Naive thymus-derived CD8-positive, alpha-beta T cell (primary cell): ENCODE results near the gene SPRYD3. TPM values are rescaled to one million over a fixed set of nuclear protein-coding genes. Genes with fewer than 3 reads are reported as not detected.

Experiments used
- ATAC-seq, 2 donors: fragments of 150-1000 bp; cut with Tn5 transposase in 1 of 2; sonication (Bioruptor Pico), chemical (Tn5 transposase) in 1 of 2; 1 replicate in 1 of 2; 2 replicates in 1 of 2; pipeline ENCODE4 v1.10.0; 2021; ENCODE audit warnings: mild to moderate bottlenecking in 2 of 2, moderate library complexity in 2 of 2
- POLR2A ChIA-PET: fragments of 350-600 bp; sonication (Branson Sonifier 250); formaldehyde crosslinking; loops from one replicate; lab custom pipeline; 2021; ENCODE audit warnings: antibody characterized with exemption; lab: Charles Lee
- DNase-seq, 10 donors: peaks; one replicate each; pipeline versions ENCODE4 v3.0.0 to v3.0.0-alpha.2; 2020 to 2022
- H3K27ac Mint-ChIP-seq, 10 donors: one replicate each; pipeline ENCODE4 v1.8.0; 2020 to 2022; ENCODE audit warnings: mild to moderate bottlenecking in 10 of 10, mixed read lengths in 10 of 10, moderate library complexity in 4 of 10, inconsistent platforms in 1 of 10
- H3K27me3 Mint-ChIP-seq, 5 donors: one replicate each; pipeline ENCODE4 v1.8.0; 2021 to 2022; ENCODE audit warnings: mixed read lengths in 5 of 5
- H3K36me3 Mint-ChIP-seq, 3 donors: one replicate each; pipeline ENCODE4 v1.8.0; 2020 to 2022; ENCODE audit warnings: mixed read lengths in 3 of 3, mild to moderate bottlenecking in 2 of 3, inconsistent platforms in 1 of 3
- H3K4me1 Mint-ChIP-seq, 4 donors: one replicate each; pipeline ENCODE4 v1.8.0; 2021 to 2022; ENCODE audit warnings: mixed read lengths in 4 of 4
- H3K4me3 Mint-ChIP-seq, 10 donors: one replicate each; pipeline ENCODE4 v1.8.0; 2020 to 2022; ENCODE audit warnings: mild to moderate bottlenecking in 10 of 10, mixed read lengths in 10 of 10, moderate library complexity in 6 of 10, inconsistent platforms in 1 of 10
- H3K9me3 Mint-ChIP-seq, 9 donors: one replicate each; pipeline ENCODE4 v1.8.0; 2020 to 2022; ENCODE audit warnings: mixed read lengths in 9 of 9, mild to moderate bottlenecking in 3 of 9, inconsistent platforms in 1 of 9, moderate library complexity in 1 of 9
- polyA plus RNA-seq, 3 donors: library from polyadenylated mRNA; unstranded; fragments of 300-500 nt; fragmentation: Illumina TruSeq; gene quantifications; one replicate each; pipeline ENCODE4 v1.2.3, GENCODE V29; 2021
- total RNA-seq, 8 experiments: library from RNA in 2 of 8; stranded (reverse) in 2 of 8; gene quantifications; one replicate each; pipeline ENCODE4 v1.2.3 and lab custom pipeline; 2021 to 2026

The SPRYD3 gene
- total RNA-seq, result 10 to 100 TPM; 47.8 to 50.0 TPM
- 10 to 100 TPM; 49.4 to 53.2 (median 51.7) TPM for polyA plus RNA-seq
- total RNA-seq (lab: John Stamatoyannopoulos, UW), result 33.0 to 57.1 (median 52.7) reads per million in 6 experiments

GRCh38 chr12:53079226-53080117 lies at the start of gene SPRYD3:
Gene SPRYD3 (minus strand): TSS chr12:53079390. CDS start chr12:53079333, 57 bp downstream.
- POLR2A ChIA-PET, result interaction anchor here (0.5 to 4.4 kb wide), 22 partner anchors 11 to 546 kb away, joined by 3 to 58 read pairs (median 6); partner anchors contain the start of genes ATF7, CSAD, EIF4B and IGFBP6
- peaks cover 20 to 59% (median 47%) of the 10 kb centered on the region in 4 donors for H3K4me1 Mint-ChIP-seq

GRCh38 chr12:53127169-53127568 lies 48.0 kb upstream of the SPRYD3 start:
- POLR2A ChIA-PET, result no interaction called here

More at GRCh38 chr12:53079226-53080117, at the start of gene SPRYD3:
- Mint-ChIP-seq H3K4me3 (peak within 1 kb of the TSS; percentile 85 to 99 (median 94)), H3K36me3 (peaks cover 0 to 30% (median under 1%) of the 10 kb centered on the region in 3 donors), H3K27ac (peak within 1 kb of the TSS; percentile 91 to 98 (median 97)), H3K27me3 (no peaks in the 10 kb centered on the region), H3K9me3 (no peaks in the 10 kb centered on the region)
- DNase-seq (peak; percentile 91 to 99 (median 97)), ATAC-seq (peak; percentile 95 to 96)

GRCh38 chr12:53124352-53124723 lies 45.1 kb upstream of the SPRYD3 start:
- Mint-ChIP-seq H3K27me3 (peaks cover 0 to 1% (median 0%) of the 10 kb centered on the region in 5 donors), H3K4me3 (no peak overlapping the region), H3K36me3 (peaks cover 0 to 22% (median 8%) of the 10 kb centered on the region in 3 donors), H3K4me1 (peaks cover 0 to 4% (median 3%) of the 10 kb centered on the region in 4 donors), H3K27ac (peak overlapping the region in 2 of 10 donors; percentile 48 to 62), H3K9me3 (no peaks in the 10 kb centered on the region)
- POLR2A ChIA-PET, result no interaction called here
- no peak for ATAC-seq
- DNase-seq, result no peak

More at GRCh38 chr12:53127169-53127568, 48.0 kb upstream of the SPRYD3 start:
- ATAC-seq, result no peak
- peaks cover 0 to 16% (median 8%) of the 10 kb centered on the region in 3 donors for H3K36me3 Mint-ChIP-seq
- DNase-seq, result no peak
- H3K27ac Mint-ChIP-seq, result peak overlapping the region in 1 of 10 donors; percentile 2
- H3K4me3 Mint-ChIP-seq, result no peak overlapping the region
- H3K27me3 Mint-ChIP-seq, result peaks cover 0 to 3% (median 1%) of the 10 kb centered on the region in 5 donors
- H3K4me1 Mint-ChIP-seq, result peaks cover 0 to 8% (median 3%) of the 10 kb centered on the region in 4 donors
- H3K9me3 Mint-ChIP-seq, result no peaks in the 10 kb centered on the region

- H3K27ac Mint-ChIP-seq, result no peak overlapping the region
- peaks cover 0 to 3% (median under 1%) of the 10 kb centered on the region in 4 donors for H3K4me1 Mint-ChIP-seq
- peaks cover 0 to 1% (median 0%) of the 10 kb centered on the region in 5 donors for H3K27me3 Mint-ChIP-seq
- H3K36me3 Mint-ChIP-seq, result peaks cover 0 to 22% (median 8%) of the 10 kb centered on the region in 3 donors
- DNase-seq (no peak), ATAC-seq (no peak)
- no peaks in the 10 kb centered on the region for H3K9me3 Mint-ChIP-seq
- POLR2A ChIA-PET, result interaction anchor here (1.0 kb wide), 1 partner anchor 44 kb away, joined by 5 read pairs; the partner anchor contains the start of gene SPRYD3
- no peak overlapping the region for H3K4me3 Mint-ChIP-seq
These were observed 44.6 kb upstream of the SPRYD3 start for GRCh38 chr12:53123578-53124351.

GRCh38 chr12:53122961-53123468 lies 43.8 kb upstream of the SPRYD3 start:
- DNase-seq (no peak), ATAC-seq (no peak)
- Mint-ChIP-seq H3K36me3 (peaks cover 0 to 23% (median 8%) of the 10 kb centered on the region in 3 donors), H3K27ac (peak overlapping the region in 1 of 10 donors; percentile 39), H3K4me3 (no peak overlapping the region), H3K27me3 (peaks cover 0 to 1% (median 0%) of the 10 kb centered on the region in 5 donors), H3K9me3 (no peaks in the 10 kb centered on the region), H3K4me1 (peaks cover 0 to 3% (median under 1%) of the 10 kb centered on the region in 4 donors)
- POLR2A ChIA-PET, result interaction anchor here (1.0 kb wide), 1 partner anchor 44 kb away, joined by 5 read pairs; the partner anchor contains the start of gene SPRYD3

- no peaks in the 10 kb centered on the region for H3K27me3 Mint-ChIP-seq
- H3K9me3 Mint-ChIP-seq, result no peaks in the 10 kb centered on the region
- ATAC-seq (no peak), DNase-seq (no peak)
- H3K4me1 Mint-ChIP-seq, result peaks cover 0 to 2% (median 0%) of the 10 kb centered on the region in 4 donors
- H3K36me3 Mint-ChIP-seq, result peaks cover 0 to 23% (median 8%) of the 10 kb centered on the region in 3 donors
- no peak overlapping the region for H3K4me3 Mint-ChIP-seq
- POLR2A ChIA-PET, result interaction anchor here (0.7 kb wide), 2 partner anchors 85 to 170 kb away, joined by 4 to 5 read pairs; no protein-coding TSS in a partner anchor
- peak overlapping the region in 1 of 10 donors; percentile 54 for H3K27ac Mint-ChIP-seq
These were observed 41.7 kb upstream of the SPRYD3 start for GRCh38 chr12:53120685-53121525.

GRCh38 chr12:53118751-53119300 lies 39.6 kb upstream of the SPRYD3 start:
- ATAC-seq (no peak), DNase-seq (no peak)
- H3K4me3 Mint-ChIP-seq, result no peak overlapping the region
- peaks cover 0 to 14% (median 0%) of the 10 kb centered on the region in 3 donors for H3K36me3 Mint-ChIP-seq
- no peaks in the 10 kb centered on the region for H3K9me3 Mint-ChIP-seq
- POLR2A ChIA-PET, result no interaction called here
- H3K27ac Mint-ChIP-seq, result no peak overlapping the region
- H3K27me3 Mint-ChIP-seq, result no peaks in the 10 kb centered on the region
- H3K4me1 Mint-ChIP-seq, result peaks cover 0 to 2% (median 0%) of the 10 kb centered on the region in 4 donors

- ATAC-seq, result no peak
- no peak for DNase-seq
- peaks cover 0 to 9% (median 0%) of the 10 kb centered on the region in 3 donors for H3K36me3 Mint-ChIP-seq
- H3K27ac Mint-ChIP-seq, result no peak overlapping the region
- no peaks in the 10 kb centered on the region for H3K9me3 Mint-ChIP-seq
- peaks cover 0 to 2% (median 0%) of the 10 kb centered on the region in 4 donors for H3K4me1 Mint-ChIP-seq
- no peaks in the 10 kb centered on the region for H3K27me3 Mint-ChIP-seq
- POLR2A ChIA-PET, result interaction anchor here (0.5 to 1.4 kb wide), 2 partner anchors 65 to 382 kb away, joined by 3 read pairs; partner anchors contain the start of genes CSAD and ZNF740
- H3K4me3 Mint-ChIP-seq, result no peak overlapping the region
These were observed 36.9 kb upstream of the SPRYD3 start for GRCh38 chr12:53115891-53116648.

GRCh38 chr12:53115112-53115890 lies 36.1 kb upstream of the SPRYD3 start:
- no peaks in the 10 kb centered on the region for H3K27me3 Mint-ChIP-seq
- POLR2A ChIA-PET, result interaction anchor here (1.4 kb wide), 1 partner anchor 66 kb away, joined by 3 read pairs; the partner anchor contains the start of genes CSAD and ZNF740

GRCh38 chr12:53113951-53114350 lies 34.8 kb upstream of the SPRYD3 start:
- Mint-ChIP-seq H3K4me1 (no peaks in the 10 kb centered on the region), H3K9me3 (no peaks in the 10 kb centered on the region), H3K4me3 (no peak overlapping the region), H3K27ac (no peak overlapping the region), H3K36me3 (peaks cover 0 to 3% (median 0%) of the 10 kb centered on the region in 3 donors), H3K27me3 (no peaks in the 10 kb centered on the region)
- DNase-seq (no peak), ATAC-seq (no peak)
- POLR2A ChIA-PET, result interaction anchor here (1.0 kb wide), 1 partner anchor 11 kb away, joined by 3 read pairs; the partner anchor contains the start of gene SOAT2

More at GRCh38 chr12:53115112-53115890, 36.1 kb upstream of the SPRYD3 start:
- peaks cover 0 to 2% (median 0%) of the 10 kb centered on the region in 4 donors for H3K4me1 Mint-ChIP-seq
- H3K4me3 Mint-ChIP-seq, result no peak overlapping the region
- DNase-seq (no peak), ATAC-seq (no peak)
- H3K27ac Mint-ChIP-seq, result no peak overlapping the region
- peaks cover 0 to 6% (median 0%) of the 10 kb centered on the region in 3 donors for H3K36me3 Mint-ChIP-seq
- no peaks in the 10 kb centered on the region for H3K9me3 Mint-ChIP-seq
